H1 (cell line): ENCODE measurements around the gene HDAC10. TPM values are rescaled to one million over a fixed set of nuclear protein-coding genes. Genes with fewer than 3 reads are reported as not detected.

Experiments
- CTCF ChIA-PET: fragments of 300-600 bp; sonication (Branson Sonifier 250); formaldehyde crosslinking; loops from one replicate; lab custom pipeline; 2021; ENCODE audit not compliant: partially characterized antibody; lab: Charles Lee
- POLR2A ChIA-PET: fragments of 300-600 bp; sonication (Branson Sonifier 250); formaldehyde crosslinking; loops from one replicate; lab custom pipeline; 2021; ENCODE audit warnings: inconsistent platforms; ENCODE audit not compliant: partially characterized antibody; lab: Charles Lee
- DNase-seq, 2 experiments: peaks; one replicate each; pipeline versions ENCODE4 v3.0.0 to v3.0.0-alpha.2; 2010 to 2022; ENCODE audit warnings: low spot score in 2 of 2, low read depth in 1 of 2, mixed read lengths in 1 of 2
- FAIRE-seq: peaks from 2 replicates; lab custom pipeline; 2011; peaks lifted over from hg19 to GRCh38; lab: Jason Lieb, UNC
- H2AFZ ChIP-seq: 2 replicates; pipeline ENCODE4 v1.8.1; 2012; ENCODE audit warnings: low read length, inconsistent platforms
- H2AK5ac ChIP-seq: 2 replicates; pipeline ENCODE4 v1.6.1; 2013; ENCODE audit warnings: low read depth, low read length
- H2BK120ac ChIP-seq: replicated peaks from 2 replicates; pipeline ENCODE3; 2013; ENCODE audit warnings: low read depth, low read length, inconsistent platforms
- H2BK12ac ChIP-seq: 2 replicates; pipeline ENCODE4 v1.6.1; 2013; ENCODE audit warnings: low read depth, low read length
- H2BK15ac ChIP-seq: 2 replicates; pipeline ENCODE4 v1.6.1; 2013; ENCODE audit warnings: low read length
- H2BK20ac ChIP-seq: 2 replicates; pipeline ENCODE4 v1.6.1; 2013; ENCODE audit warnings: low read length
- H2BK5ac ChIP-seq: 2 replicates; pipeline ENCODE4 v1.6.1; 2013; ENCODE audit warnings: low read depth, low read length
- H3K14ac ChIP-seq: 2 replicates; pipeline ENCODE4 v1.6.1; 2013; ENCODE audit warnings: inconsistent platforms; ENCODE audit not compliant: insufficient read length
- H3K18ac ChIP-seq: 2 replicates; pipeline ENCODE4 v1.6.1; 2013; ENCODE audit warnings: low read length; ENCODE audit errors: extremely low read depth
- H3K23ac ChIP-seq: 2 replicates; pipeline ENCODE4 v1.6.1; 2013; ENCODE audit warnings: inconsistent platforms; ENCODE audit not compliant: insufficient read length
- H3K23me2 ChIP-seq: 2 replicates; pipeline ENCODE4 v1.6.1; 2013; ENCODE audit warnings: low read depth, low read length
- H3K27ac ChIP-seq: 2 replicates; pipeline ENCODE4 v1.6.1; 2011; ENCODE audit warnings: low read depth, low read length, inconsistent platforms
- H3K27me3 ChIP-seq, 4 experiments: replicated peaks in 1 of 4; 1 replicate in 1 of 4; 2 replicates in 3 of 4; pipeline versions ENCODE4 v1.6.1 to v1.8.1; 2011 to 2013; ENCODE audit warnings: low read length in 3 of 4, mild to moderate bottlenecking in 3 of 4, inconsistent platforms in 2 of 4, mixed read lengths in 2 of 4, moderate library complexity in 1 of 4; ENCODE audit not compliant: control insufficient read depth in 3 of 4, insufficient read depth in 3 of 4; ENCODE audit errors: extremely low read depth in 1 of 4
- H3K36me3 ChIP-seq, 4 experiments: 2 replicates each; pipeline versions ENCODE4 v1.6.1 to v1.8.1; 2011 to 2013; ENCODE audit warnings: mild to moderate bottlenecking in 4 of 4, low read length in 3 of 4, moderate library complexity in 2 of 4, control low read depth in 1 of 4, inconsistent platforms in 1 of 4; ENCODE audit not compliant: insufficient read depth in 4 of 4, control insufficient read depth in 2 of 4
- H3K4ac ChIP-seq: replicated peaks from 2 replicates; pipeline ENCODE3; 2013; ENCODE audit warnings: low read length, low read depth, mixed read lengths, inconsistent platforms; ENCODE audit not compliant: insufficient read length
- H3K4me1 ChIP-seq, 4 experiments: replicated peaks in 1 of 4; 1 replicate in 1 of 4; 2 replicates in 3 of 4; pipeline versions ENCODE4 v1.6.1 to v1.8.1; 2011 to 2013; ENCODE audit warnings: low read length in 3 of 4, inconsistent platforms in 2 of 4, mixed read lengths in 1 of 4; ENCODE audit not compliant: insufficient read depth in 4 of 4, control insufficient read depth in 3 of 4
- H3K4me2 ChIP-seq, 2 experiments: 2 replicates each; pipeline versions ENCODE4 v1.6.1 to v1.8.1; 2011 to 2013; ENCODE audit warnings: low read depth in 2 of 2, low read length in 2 of 2, control low read depth in 1 of 2, inconsistent platforms in 1 of 2, mild to moderate bottlenecking in 1 of 2; ENCODE audit not compliant: insufficient read depth in 1 of 2
- H3K4me3 ChIP-seq, 4 experiments: fragments of 200-600, 300-600 bp in 1 of 4; sonication (generic), shearing (Covaris generic), sonication (Bioruptor Twin) in 1 of 4; 2 replicates each; pipeline versions ENCODE4 v1.5.1 to v1.8.1; 2011 to 2016; ENCODE audit warnings: low read length in 4 of 4, low read depth in 3 of 4, control low read depth in 2 of 4, inconsistent platforms in 2 of 4, mild to moderate bottlenecking in 2 of 4, mixed read lengths in 1 of 4, moderate library complexity in 1 of 4; ENCODE audit not compliant: insufficient read depth in 2 of 4; ENCODE audit errors: extremely low read depth in 1 of 4
- H3K56ac ChIP-seq: replicated peaks from 2 replicates; pipeline ENCODE3; 2013; ENCODE audit warnings: low read depth, mild to moderate bottlenecking, mixed read lengths, low read length, inconsistent platforms; ENCODE audit not compliant: insufficient read length
- H3K79me1 ChIP-seq: 2 replicates; pipeline ENCODE4 v1.6.1; 2013; ENCODE audit warnings: low read depth, low read length, control low read depth
- H3K79me2 ChIP-seq, 2 experiments: 2 replicates each; pipeline versions ENCODE4 v1.6.1 to v1.8.1; 2012 to 2013; ENCODE audit warnings: low read length in 2 of 2, mild to moderate bottlenecking in 2 of 2, inconsistent platforms in 1 of 2; ENCODE audit not compliant: insufficient read depth in 2 of 2, control insufficient read depth in 1 of 2
- H3K9ac ChIP-seq, 4 experiments: replicated peaks in 1 of 4; 1 replicate in 1 of 4; 2 replicates in 3 of 4; pipeline versions ENCODE4 v1.6.1 to v1.8.1; 2011 to 2013; ENCODE audit warnings: low read depth in 3 of 4, low read length in 3 of 4, control low read depth in 2 of 4, mild to moderate bottlenecking in 2 of 4, moderate library complexity in 2 of 4, inconsistent platforms in 1 of 4; ENCODE audit errors: extremely low read depth in 1 of 4
- H3K9me3 ChIP-seq, 2 experiments: 2 replicates each; pipeline versions ENCODE4 v1.6.1 to v1.8.1; 2012 to 2013; ENCODE audit warnings: mild to moderate bottlenecking in 2 of 2, moderate library complexity in 2 of 2, control low read depth in 1 of 2, inconsistent platforms in 1 of 2, low read depth in 1 of 2, low read length in 1 of 2, mixed read lengths in 1 of 2; ENCODE audit not compliant: insufficient read depth in 2 of 2
- H4K20me1 ChIP-seq, 2 experiments: replicated peaks in 1 of 2; 2 replicates each; pipeline versions ENCODE3 to v1.8.1; 2011 to 2013; ENCODE audit warnings: inconsistent platforms in 2 of 2, low read length in 2 of 2, mild to moderate bottlenecking in 1 of 2; ENCODE audit not compliant: insufficient read depth in 2 of 2, control insufficient read depth in 1 of 2
- H4K5ac ChIP-seq: 2 replicates; pipeline ENCODE4 v1.6.1; 2013; ENCODE audit warnings: low read length, low read depth, mixed read lengths, inconsistent platforms; ENCODE audit not compliant: insufficient read length
- H4K8ac ChIP-seq: 2 replicates; pipeline ENCODE4 v1.8.0; 2013; ENCODE audit warnings: mild to moderate bottlenecking, moderate library complexity, low read length, inconsistent platforms; ENCODE audit not compliant: insufficient read depth; ENCODE audit errors: extremely low read depth
- H4K91ac ChIP-seq: replicated peaks from 2 replicates; pipeline ENCODE3; 2013; ENCODE audit warnings: low read length, mixed read lengths, inconsistent platforms; ENCODE audit not compliant: insufficient read length
- ASH2L ChIP-seq: fragments of 200-600, 300-600 bp; sonication (generic); IDR thresholded peaks from one replicate; pipeline ENCODE4 v1.7.1; 2017; ENCODE audit warnings: low read length
- EZH2 ChIP-seq: fragments of 200-600 bp; sonication (generic); IDR thresholded peaks from 2 replicates; pipeline ENCODE4 v1.7.1; 2012; ENCODE audit warnings: low read depth, mild to moderate bottlenecking, moderate library complexity, low read length, inconsistent platforms; ENCODE audit not compliant: severe bottlenecking
- FOSL1 ChIP-seq: IDR thresholded peaks from 2 replicates; pipeline ENCODE4 v1.6.1; 2011; ENCODE audit warnings: mild to moderate bottlenecking, low read depth, low read length, moderate library complexity; ENCODE audit not compliant: insufficient read depth
- HDAC2 ChIP-seq, 2 experiments: fragments of 300-600 bp in 1 of 2; sonication (generic) in 1 of 2; IDR thresholded peaks; 2 replicates each; pipeline ENCODE4 v1.6.1; 2011 to 2012; ENCODE audit warnings: low read depth in 2 of 2, low read length in 2 of 2, mild to moderate bottlenecking in 2 of 2, moderate library complexity in 2 of 2, borderline replicate concordance in 1 of 2, inconsistent platforms in 1 of 2
- SIRT6 ChIP-seq: IDR thresholded peaks from one replicate; pipeline ENCODE4 v1.7.1; 2012; ENCODE audit warnings: low read length, inconsistent platforms
- SIX5 ChIP-seq: IDR thresholded peaks from 2 replicates; pipeline ENCODE4 v1.6.1; 2011; ENCODE audit warnings: mild to moderate bottlenecking, low read depth, low read length
- WGBS, 2 experiments: shearing (Covaris generic) in 1 of 2; methylation state at CpG; one replicate each; pipeline versions ENCODE4 v1.1.6 to v1.1.7; 2013 to 2015; ENCODE audit warnings: low lambda C conversion rate in 2 of 2, mixed read lengths in 2 of 2, inconsistent platforms in 1 of 2, low coverage in 1 of 2, missing lambda C conversion rate in 1 of 2; ENCODE audit not compliant: insufficient replicate concordance in 2 of 2, insufficient coverage in 1 of 2, insufficient read length in 1 of 2; ENCODE audit errors: extremely low coverage in 1 of 2, missing lambda C conversion rate in 1 of 2; 5-methylcytosine and 5-hydroxymethylcytosine counted together
- polyA plus RNA-seq, 7 experiments: library from polyadenylated mRNA; depleted of rRNA in 3 of 7; stranded (reverse) in 5 of 7; unstranded in 2 of 7; fragments of >200 nt in 5 of 7; fragments of 200-250 nt in 2 of 7; gene quantifications; 1 replicate in 5 of 7; 2 replicates in 1 of 7; 4 replicates in 1 of 7; pipeline versions ENCODE4 v1.2.1 to v1.2.3, GENCODE V29; 2011 to 2013; ENCODE audit warnings: missing spikeins in 2 of 7, mixed read lengths in 2 of 7
- total RNA-seq: library from RNA; stranded (reverse); fragmentation: NEBNext Ultra II Directional; extraction: Animal tissue kit (Norgen Biotek cat#: 25700); gene quantifications from 2 replicates; pipeline ENCODE4 v1.2.1, GENCODE V29; 2021
- TF ChIP-seq, protein P1 (sequence below), 3 experiments: IDR thresholded peaks; 1 replicate in 2 of 3; 2 replicates in 1 of 3; pipeline versions ENCODE4 v1.5.1 to v1.6.1; 2011; ENCODE audit warnings: low read length in 3 of 3, mild to moderate bottlenecking in 3 of 3, inconsistent platforms in 2 of 3, low read depth in 1 of 3, moderate library complexity in 1 of 3; ENCODE audit not compliant: insufficient read depth in 1 of 3; ENCODE audit errors: control extremely low read depth in 1 of 3

Gene HDAC10
- total and polyA plus RNA-seq, 2 of the 8 experiments (the other 6 are each of a cell fraction or from before 2014, with no cell fraction given), result 11.2 to 26.4 TPM

DNA sequence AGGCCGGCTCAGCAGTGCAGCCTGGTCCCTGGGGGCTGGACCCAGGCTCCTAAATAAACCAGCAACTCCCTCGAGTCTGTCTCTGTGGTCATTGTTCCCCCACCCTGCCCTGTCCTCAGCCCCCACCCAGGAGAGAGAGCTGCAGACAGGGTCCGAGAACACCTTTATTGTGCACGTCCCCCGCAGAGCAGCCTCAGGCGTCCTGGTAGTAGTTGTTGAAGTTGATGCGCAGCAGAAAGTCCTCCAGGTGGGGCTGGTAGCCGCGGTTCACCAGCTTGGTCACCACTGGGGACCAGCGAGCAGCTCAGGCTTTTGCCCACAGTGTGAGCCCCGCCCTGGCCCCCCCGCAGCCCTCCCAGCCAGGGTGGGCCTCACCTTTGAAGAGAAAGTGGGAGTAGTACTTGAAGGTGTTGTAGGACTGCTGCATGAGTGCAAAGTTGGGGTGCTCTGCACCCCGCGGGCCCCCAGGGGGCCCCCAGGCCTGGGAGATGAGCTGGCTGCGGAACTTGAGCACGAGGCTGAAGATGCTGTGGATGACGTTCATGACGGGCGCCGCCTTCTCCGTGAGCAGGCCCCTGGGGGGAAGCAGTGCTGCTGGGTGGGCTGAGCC, 33.4 kb downstream of the HDAC10 start:
- H3K4me2 ChIP-seq, result no peak overlapping the region
- H2AFZ ChIP-seq, result no peak overlapping the region
- peak overlapping the region; percentile 46 for H4K8ac ChIP-seq
- no peak overlapping the region for H3K23ac ChIP-seq
- no peaks in the 10 kb centered on the region; a peak in 1 of 4 replicates for H3K9me3 ChIP-seq
- no peak overlapping the region for H3K56ac ChIP-seq
- H2AK5ac ChIP-seq, result no peak overlapping the region
- H3K27ac ChIP-seq, result no peak overlapping the region
- peaks cover 5 to 46% (median 30%) of the 10 kb centered on the region in 4 experiments for H3K36me3 ChIP-seq
- H2BK5ac ChIP-seq, result no peak overlapping the region
- ChIA-PET POLR2A (interaction anchor here (0.6 to 2.9 kb wide), 2 partner anchors 12 to 53 kb away, joined by 3 to 9 read pairs; no protein-coding TSS in a partner anchor), CTCF (interaction anchor here (1.1 to 2.4 kb wide), 5 partner anchors 11 to 345 kb away, joined by 3 to 6 read pairs (median 4); partner anchors contain the start of gene SYCE3)
- no peaks in the 10 kb centered on the region for H3K23me2 ChIP-seq
- no peak overlapping the region for H2BK12ac ChIP-seq
- peaks cover 0 to 11% (median 2%) of the 10 kb centered on the region in 4 experiments; a peak in 3 of 7 replicates for H3K4me1 ChIP-seq
- no peak overlapping the region for H2BK20ac ChIP-seq
- H3K4me3 ChIP-seq, result no peak overlapping the region
- H2BK15ac ChIP-seq, result no peak overlapping the region
- no peak overlapping the region for H2BK120ac ChIP-seq
- H3K4ac ChIP-seq, result no peak overlapping the region
- no peak overlapping the region for H3K18ac ChIP-seq
- FAIRE-seq (no peak), DNase-seq (peak in 1 of 2 experiments; percentile 43)
- peaks cover 8 to 30% of the 10 kb centered on the region in 2 experiments for H4K20me1 ChIP-seq
- H3K14ac ChIP-seq, result no peak overlapping the region
- no peak overlapping the region for H4K5ac ChIP-seq
- peaks cover 0 to 2% of the 10 kb centered on the region in 2 experiments; a peak in 1 of 4 replicates for H3K79me2 ChIP-seq
- no peak overlapping the region for H3K9ac ChIP-seq
- no peak overlapping the region for H4K91ac ChIP-seq
- H3K79me1 ChIP-seq, result no peaks in the 10 kb centered on the region; the same call in 1 of the 2 replicates
- WGBS, 2 experiments, result 92% methylated on average over 14 of the region's 21 CpGs; no CpG with 5 or more reads in 1 of the 2 experiments
- H3K27me3 ChIP-seq, result no peaks in the 10 kb centered on the region
- TF ChIP-seq SIX5 (no peak), ASH2L (no peak), SIRT6 (no peak), EZH2 (no peak), FOSL1 (no peak), HDAC2 (IDR thresholded peaks at IDR 0.05; ENCODE audit: borderline replicate concordance in 1 of 2, low read depth in 2 of 2, low read length in 2 of 2) (no peak)
- TF ChIP-seq, protein P1, sequence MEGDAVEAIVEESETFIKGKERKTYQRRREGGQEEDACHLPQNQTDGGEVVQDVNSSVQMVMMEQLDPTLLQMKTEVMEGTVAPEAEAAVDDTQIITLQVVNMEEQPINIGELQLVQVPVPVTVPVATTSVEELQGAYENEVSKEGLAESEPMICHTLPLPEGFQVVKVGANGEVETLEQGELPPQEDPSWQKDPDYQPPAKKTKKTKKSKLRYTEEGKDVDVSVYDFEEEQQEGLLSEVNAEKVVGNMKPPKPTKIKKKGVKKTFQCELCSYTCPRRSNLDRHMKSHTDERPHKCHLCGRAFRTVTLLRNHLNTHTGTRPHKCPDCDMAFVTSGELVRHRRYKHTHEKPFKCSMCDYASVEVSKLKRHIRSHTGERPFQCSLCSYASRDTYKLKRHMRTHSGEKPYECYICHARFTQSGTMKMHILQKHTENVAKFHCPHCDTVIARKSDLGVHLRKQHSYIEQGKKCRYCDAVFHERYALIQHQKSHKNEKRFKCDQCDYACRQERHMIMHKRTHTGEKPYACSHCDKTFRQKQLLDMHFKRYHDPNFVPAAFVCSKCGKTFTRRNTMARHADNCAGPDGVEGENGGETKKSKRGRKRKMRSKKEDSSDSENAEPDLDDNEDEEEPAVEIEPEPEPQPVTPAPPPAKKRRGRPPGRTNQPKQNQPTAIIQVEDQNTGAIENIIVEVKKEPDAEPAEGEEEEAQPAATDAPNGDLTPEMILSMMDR (IDR thresholded peaks at IDR 0.05; ENCODE audit: control extremely low read depth in 1 of 3, insufficient read depth in 1 of 3, low read depth in 1 of 3, low read length in 3 of 3), result no peak
